ENCODE data around the gene DGKD.

DNA sequence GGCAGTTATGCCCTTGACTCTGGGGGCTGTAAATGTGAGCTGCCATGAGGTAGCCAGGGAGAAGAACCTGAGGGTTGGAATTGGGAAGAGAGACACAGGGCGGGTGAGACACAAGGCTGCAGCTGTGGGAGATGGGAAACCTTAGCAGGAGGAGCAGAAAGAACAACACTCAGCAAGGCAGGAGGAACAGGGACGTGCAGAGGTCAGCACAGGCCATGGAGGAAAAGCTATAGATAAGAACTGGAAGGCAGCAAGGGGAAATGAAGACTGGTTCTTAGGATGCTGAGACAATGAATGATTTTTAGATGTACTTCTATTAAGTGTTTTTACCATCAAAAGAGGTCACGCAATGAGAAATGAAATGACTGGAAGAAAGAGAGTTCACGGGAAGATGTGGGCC lies 132.1 kb downstream of the DGKD start:
- no peak for TF ChIP-seq YY1 (IDR thresholded peaks at IDR 0.05; ENCODE audit: insufficient read depth, insufficient read length)
- TF ChIP-seq ZNF274 (IDR thresholded peaks at IDR 0.05; ENCODE audit: low read depth, low read length), result no peak

Measured in NT2/D1 (cell line).